ENCODE results near the gene AKR7A2. TPM values are rescaled to one million over a fixed set of nuclear protein-coding genes. Genes with fewer than 3 reads are reported as not detected.

AKR7A2 gene
- total and polyA plus RNA-seq, 9 of the 15 experiments (the other 6 are each of a cell fraction or from before 2014, with no cell fraction given) = 2.0 to 78.4 (median 49.4) TPM

DNA sequence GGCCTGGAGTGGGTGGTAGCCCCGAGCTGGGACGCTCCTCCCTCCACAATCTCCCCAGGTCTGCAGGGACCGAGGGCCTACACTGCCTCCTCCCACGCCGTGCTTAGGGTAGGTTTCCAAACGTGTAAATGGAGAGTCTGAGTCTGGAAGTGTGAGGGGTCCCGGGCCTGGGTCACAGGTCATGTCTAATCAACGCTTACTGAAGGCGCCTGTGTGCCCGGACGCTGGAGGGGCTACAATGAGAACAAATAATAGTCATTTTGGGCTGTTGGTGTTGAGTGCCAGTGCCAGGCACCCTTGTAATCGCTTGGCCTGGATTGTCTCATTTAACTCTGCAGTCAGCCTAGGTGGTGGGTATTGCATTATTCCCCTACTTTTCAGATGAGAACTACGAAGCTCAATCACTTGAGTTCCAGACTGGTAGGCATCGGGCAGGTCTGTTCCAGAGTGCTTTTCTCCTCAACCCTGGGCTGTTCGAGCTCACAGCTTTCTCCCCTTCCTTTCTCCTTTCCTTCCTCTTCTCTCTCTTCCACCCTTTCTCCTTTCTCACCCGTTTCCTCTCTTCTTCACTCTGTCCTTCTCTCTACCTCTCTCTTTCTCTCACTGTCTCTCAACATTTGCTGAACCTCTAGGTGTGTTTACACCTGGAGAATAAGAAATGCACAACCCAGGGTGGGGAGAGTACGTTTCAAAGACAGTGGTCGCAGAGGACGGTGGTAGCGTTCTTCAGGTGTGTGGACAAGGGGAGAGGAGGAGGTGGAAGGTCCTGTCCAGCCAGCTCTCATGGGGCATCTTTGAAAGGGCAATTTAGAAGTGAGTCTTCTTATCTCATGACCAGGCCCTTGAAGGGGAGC lies 1.1 kb upstream of the AKR7A2 start (continued):
- TF ChIP-seq, protein P1, sequence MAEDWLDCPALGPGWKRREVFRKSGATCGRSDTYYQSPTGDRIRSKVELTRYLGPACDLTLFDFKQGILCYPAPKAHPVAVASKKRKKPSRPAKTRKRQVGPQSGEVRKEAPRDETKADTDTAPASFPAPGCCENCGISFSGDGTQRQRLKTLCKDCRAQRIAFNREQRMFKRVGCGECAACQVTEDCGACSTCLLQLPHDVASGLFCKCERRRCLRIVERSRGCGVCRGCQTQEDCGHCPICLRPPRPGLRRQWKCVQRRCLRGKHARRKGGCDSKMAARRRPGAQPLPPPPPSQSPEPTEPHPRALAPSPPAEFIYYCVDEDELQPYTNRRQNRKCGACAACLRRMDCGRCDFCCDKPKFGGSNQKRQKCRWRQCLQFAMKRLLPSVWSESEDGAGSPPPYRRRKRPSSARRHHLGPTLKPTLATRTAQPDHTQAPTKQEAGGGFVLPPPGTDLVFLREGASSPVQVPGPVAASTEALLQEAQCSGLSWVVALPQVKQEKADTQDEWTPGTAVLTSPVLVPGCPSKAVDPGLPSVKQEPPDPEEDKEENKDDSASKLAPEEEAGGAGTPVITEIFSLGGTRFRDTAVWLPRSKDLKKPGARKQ (CRISPR knock-in tag; IDR thresholded peaks at IDR 0.05) = no peak
- TF ChIP-seq, protein P2, sequence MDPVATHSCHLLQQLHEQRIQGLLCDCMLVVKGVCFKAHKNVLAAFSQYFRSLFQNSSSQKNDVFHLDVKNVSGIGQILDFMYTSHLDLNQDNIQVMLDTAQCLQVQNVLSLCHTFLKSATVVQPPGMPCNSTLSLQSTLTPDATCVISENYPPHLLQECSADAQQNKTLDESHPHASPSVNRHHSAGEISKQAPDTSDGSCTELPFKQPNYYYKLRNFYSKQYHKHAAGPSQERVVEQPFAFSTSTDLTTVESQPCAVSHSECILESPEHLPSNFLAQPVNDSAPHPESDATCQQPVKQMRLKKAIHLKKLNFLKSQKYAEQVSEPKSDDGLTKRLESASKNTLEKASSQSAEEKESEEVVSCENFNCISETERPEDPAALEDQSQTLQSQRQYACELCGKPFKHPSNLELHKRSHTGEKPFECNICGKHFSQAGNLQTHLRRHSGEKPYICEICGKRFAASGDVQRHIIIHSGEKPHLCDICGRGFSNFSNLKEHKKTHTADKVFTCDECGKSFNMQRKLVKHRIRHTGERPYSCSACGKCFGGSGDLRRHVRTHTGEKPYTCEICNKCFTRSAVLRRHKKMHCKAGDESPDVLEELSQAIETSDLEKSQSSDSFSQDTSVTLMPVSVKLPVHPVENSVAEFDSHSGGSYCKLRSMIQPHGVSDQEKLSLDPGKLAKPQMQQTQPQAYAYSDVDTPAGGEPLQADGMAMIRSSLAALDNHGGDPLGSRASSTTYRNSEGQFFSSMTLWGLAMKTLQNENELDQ (CRISPR knock-in tag; IDR thresholded peaks at IDR 0.05; ENCODE audit: borderline replicate concordance) = no peak
- TF ChIP-seq CEBPG (CRISPR knock-in tag; IDR thresholded peaks at IDR 0.05) = no peak
- no peak for TF ChIP-seq CEBPG (tag; conservative IDR thresholded peaks at IDR 0.05 in 1 of 2, IDR thresholded peaks at IDR 0.05 in 1 of 2)
- TF ChIP-seq POLR2AphosphoS2 (IDR thresholded peaks at IDR 0.05; ENCODE audit: low read length) = no peak; the same call in 1 of the 2 replicates
- TF ChIP-seq, protein P3, sequence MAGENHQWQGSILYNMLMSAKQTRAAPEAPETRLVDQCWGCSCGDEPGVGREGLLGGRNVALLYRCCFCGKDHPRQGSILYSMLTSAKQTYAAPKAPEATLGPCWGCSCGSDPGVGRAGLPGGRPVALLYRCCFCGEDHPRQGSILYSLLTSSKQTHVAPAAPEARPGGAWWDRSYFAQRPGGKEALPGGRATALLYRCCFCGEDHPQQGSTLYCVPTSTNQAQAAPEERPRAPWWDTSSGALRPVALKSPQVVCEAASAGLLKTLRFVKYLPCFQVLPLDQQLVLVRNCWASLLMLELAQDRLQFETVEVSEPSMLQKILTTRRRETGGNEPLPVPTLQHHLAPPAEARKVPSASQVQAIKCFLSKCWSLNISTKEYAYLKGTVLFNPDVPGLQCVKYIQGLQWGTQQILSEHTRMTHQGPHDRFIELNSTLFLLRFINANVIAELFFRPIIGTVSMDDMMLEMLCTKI (IDR thresholded peaks at IDR 0.05; ENCODE audit: partially characterized antibody) = no peak
- no peak; the same call in 1 of the 2 replicates for TF ChIP-seq ZNF589 (CRISPR knock-in tag; IDR thresholded peaks at IDR 0.05; ENCODE audit: low read depth)
- 0 out of 2 replicates have a peak, but pooled peaks have one; percentile 60 for TF ChIP-seq DNMT1 (IDR thresholded peaks at IDR 0.05)
- 0 out of 2 replicates have a peak, but pooled peaks have one; percentile 1 for TF ChIP-seq HDAC2 (IDR thresholded peaks at IDR 0.05)
- no peak for TF ChIP-seq ZNF444 (CRISPR knock-in tag; IDR thresholded peaks at IDR 0.05)
- TF ChIP-seq, protein P4, sequence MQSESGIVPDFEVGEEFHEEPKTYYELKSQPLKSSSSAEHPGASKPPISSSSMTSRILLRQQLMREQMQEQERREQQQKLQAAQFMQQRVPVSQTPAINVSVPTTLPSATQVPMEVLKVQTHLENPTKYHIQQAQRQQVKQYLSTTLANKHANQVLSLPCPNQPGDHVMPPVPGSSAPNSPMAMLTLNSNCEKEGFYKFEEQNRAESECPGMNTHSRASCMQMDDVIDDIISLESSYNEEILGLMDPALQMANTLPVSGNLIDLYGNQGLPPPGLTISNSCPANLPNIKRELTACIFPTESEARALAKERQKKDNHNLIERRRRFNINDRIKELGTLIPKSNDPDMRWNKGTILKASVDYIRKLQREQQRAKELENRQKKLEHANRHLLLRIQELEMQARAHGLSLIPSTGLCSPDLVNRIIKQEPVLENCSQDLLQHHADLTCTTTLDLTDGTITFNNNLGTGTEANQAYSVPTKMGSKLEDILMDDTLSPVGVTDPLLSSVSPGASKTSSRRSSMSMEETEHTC (IDR thresholded peaks at IDR 0.05) = no peak
- TF ChIP-seq NR1H2 (CRISPR knock-in tag; IDR thresholded peaks at IDR 0.05) = no peak
- TF ChIP-seq, protein P5, sequence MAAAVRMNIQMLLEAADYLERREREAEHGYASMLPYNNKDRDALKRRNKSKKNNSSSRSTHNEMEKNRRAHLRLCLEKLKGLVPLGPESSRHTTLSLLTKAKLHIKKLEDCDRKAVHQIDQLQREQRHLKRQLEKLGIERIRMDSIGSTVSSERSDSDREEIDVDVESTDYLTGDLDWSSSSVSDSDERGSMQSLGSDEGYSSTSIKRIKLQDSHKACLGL (CRISPR knock-in tag; IDR thresholded peaks at IDR 0.05; ENCODE audit: borderline replicate concordance, poor library complexity, severe bottlenecking) = no peak
- TF ChIP-seq OTX1 (CRISPR knock-in tag; IDR thresholded peaks at IDR 0.05) = no peak
- TF ChIP-seq BRF1 (IDR thresholded peaks at IDR 0.05; ENCODE audit: borderline replicate concordance, extremely low read depth, insufficient read length) = no peak
- TF ChIP-seq NR3C1 (CRISPR knock-in tag; IDR thresholded peaks at IDR 0.05) = no peak
- TF ChIP-seq, protein P6, sequence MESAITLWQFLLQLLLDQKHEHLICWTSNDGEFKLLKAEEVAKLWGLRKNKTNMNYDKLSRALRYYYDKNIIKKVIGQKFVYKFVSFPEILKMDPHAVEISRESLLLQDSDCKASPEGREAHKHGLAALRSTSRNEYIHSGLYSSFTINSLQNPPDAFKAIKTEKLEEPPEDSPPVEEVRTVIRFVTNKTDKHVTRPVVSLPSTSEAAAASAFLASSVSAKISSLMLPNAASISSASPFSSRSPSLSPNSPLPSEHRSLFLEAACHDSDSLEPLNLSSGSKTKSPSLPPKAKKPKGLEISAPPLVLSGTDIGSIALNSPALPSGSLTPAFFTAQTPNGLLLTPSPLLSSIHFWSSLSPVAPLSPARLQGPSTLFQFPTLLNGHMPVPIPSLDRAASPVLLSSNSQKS (CRISPR knock-in tag; IDR thresholded peaks at IDR 0.05) = no peak
- TF ChIP-seq MTA3 (IDR thresholded peaks at IDR 0.05; ENCODE audit: borderline replicate concordance) = peak; percentile 35; the same call in 1 of the 2 replicates

Measured in K562 (cell line).